Measurements from ENCODE around the gene CHRNG.

Gene CHRNG

DNA sequence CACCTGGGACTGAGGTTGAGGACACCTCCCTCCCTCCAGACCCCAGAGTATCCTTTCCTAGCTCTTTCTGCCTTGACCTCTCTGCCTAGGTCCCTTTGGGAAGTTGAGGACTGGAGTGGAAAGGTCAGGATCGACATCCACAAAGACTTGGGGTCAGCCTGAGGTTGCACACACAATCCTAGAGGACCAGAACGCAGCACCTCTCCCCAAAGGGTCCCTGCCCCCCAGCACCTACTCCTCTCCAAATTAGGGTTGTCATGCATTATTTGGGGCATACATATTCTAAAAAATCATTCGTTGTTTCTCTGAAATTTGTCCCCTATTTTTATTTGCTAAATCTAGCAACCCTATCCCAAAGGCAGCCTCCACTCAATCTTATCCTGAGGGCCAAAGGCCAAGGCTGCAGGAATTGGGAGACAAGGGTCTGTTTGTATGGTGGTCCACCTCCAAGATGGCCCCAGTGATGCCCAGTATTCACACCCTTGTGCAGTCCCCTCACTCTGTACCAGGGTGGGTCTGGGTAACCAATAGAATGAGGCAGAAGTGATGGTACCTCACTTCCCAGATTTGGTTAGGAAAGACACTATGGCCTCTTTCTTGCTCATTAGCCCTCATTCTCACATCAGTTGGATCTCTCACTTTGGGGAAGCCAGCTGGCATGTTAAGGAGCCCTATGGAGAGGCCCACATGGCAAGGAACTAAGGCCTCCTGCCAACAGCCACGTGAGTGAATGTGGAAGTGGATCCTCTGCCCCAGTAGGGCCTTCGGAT is 3.5 kb upstream of the CHRNG start:
- peaks cover 6% of the 10 kb centered on the region for H3K27me3 ChIP-seq (ENCODE audit: control insufficient read depth, insufficient read depth, low read length)
- H3K36me3 ChIP-seq (ENCODE audit: control insufficient read depth, insufficient read depth, low read length) = no peaks in the 10 kb centered on the region
- H3K4me1 ChIP-seq (ENCODE audit: control insufficient read depth, insufficient read depth, low read length) = no peaks in the 10 kb centered on the region
- no peak overlapping the region for H3K9ac ChIP-seq (ENCODE audit: low read length)
- H3K4me3 ChIP-seq (ENCODE audit: low read length) = no peak overlapping the region
- no peak overlapping the region for H3K27ac ChIP-seq (ENCODE audit: low read depth, low read length)

DNA sequence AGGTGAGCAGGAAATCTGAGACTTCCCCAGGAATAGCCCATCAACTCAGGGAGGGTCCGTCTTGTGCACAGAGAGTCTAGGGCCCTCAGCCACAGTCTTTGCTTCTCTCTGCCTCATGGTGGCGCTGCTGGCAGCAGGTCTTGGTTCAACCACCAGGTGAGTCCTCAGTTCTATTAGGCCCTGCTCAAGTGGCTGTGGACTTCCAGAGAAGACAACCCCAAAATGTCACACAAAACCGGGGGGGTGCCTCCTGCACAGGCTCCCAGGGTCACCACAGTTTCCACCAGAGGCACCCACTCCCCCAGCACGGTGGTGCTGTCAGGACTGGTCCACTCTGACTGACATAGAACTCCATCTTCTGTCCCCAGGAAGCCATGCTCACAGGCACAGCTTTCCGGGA is 2.4 kb upstream of the CHRNG start:
- no peaks in the 10 kb centered on the region for H3K4me1 ChIP-seq (ENCODE audit: control insufficient read depth, insufficient read depth, low read length)
- H3K27me3 ChIP-seq (ENCODE audit: control insufficient read depth, insufficient read depth, low read length) = peaks cover 6% of the 10 kb centered on the region
- no peaks in the 10 kb centered on the region for H3K36me3 ChIP-seq (ENCODE audit: control insufficient read depth, insufficient read depth, low read length)
- no peak overlapping the region for H3K9ac ChIP-seq (ENCODE audit: low read length)
- no peak overlapping the region for H3K4me3 ChIP-seq (ENCODE audit: low read length)
- H3K27ac ChIP-seq (ENCODE audit: low read depth, low read length) = no peak overlapping the region

DNA sequence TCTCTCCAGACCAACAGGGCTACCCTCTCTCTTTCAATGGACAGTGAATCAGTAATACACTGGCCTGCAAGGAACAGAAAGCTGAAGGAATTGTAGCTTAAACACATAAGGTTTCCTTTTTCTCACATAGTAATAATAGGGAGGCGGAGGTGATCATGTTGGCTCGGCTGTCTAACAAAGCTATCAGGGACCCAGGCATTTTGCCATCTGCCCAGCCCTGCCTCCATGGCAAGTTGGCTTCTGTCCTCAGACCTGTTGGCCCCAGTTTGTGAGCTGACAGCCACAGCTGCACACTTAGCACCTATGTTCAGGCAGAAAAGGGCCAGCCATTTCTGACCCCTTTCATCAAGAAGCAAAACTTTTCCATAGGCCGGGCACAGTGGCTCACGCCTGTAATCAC is 2.0 kb upstream of the CHRNG start:
- Histone ChIP-seq H3K27me3 (ENCODE audit: control insufficient read depth, insufficient read depth, low read length) (peaks cover 6% of the 10 kb centered on the region), H3K4me1 (ENCODE audit: control insufficient read depth, insufficient read depth, low read length) (no peaks in the 10 kb centered on the region), H3K27ac (ENCODE audit: low read depth, low read length) (no peak overlapping the region), H3K9ac (ENCODE audit: low read length) (no peak overlapping the region), H3K36me3 (ENCODE audit: control insufficient read depth, insufficient read depth, low read length) (no peaks in the 10 kb centered on the region), H3K4me3 (ENCODE audit: low read length) (no peak overlapping the region)

DNA sequence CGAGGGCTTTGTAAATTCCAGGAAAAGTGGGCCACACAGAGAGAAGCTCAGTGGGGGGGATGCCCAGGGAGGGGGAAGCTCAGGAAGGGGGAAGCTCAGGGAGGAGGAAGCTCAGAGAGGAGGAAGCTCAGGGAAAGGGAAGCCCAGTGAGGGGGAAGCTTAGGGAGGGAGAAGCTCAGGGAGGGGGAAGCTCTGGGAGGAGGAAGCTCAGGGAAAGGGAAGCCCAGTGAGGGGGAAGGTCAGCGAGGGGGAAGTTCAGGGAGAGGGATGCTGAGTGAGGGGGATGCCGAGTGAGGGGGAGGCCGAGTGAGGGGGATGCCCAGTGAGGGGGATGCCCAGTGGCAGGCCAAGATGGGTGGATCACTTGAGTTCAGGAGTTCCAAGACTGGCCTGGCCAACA is 821 bp upstream of the CHRNG start:
- H3K9ac ChIP-seq (ENCODE audit: low read length) = no peak overlapping the region
- no peaks in the 10 kb centered on the region for H3K36me3 ChIP-seq (ENCODE audit: control insufficient read depth, insufficient read depth, low read length)
- peaks cover 6% of the 10 kb centered on the region for H3K27me3 ChIP-seq (ENCODE audit: control insufficient read depth, insufficient read depth, low read length)
- no peak overlapping the region for H3K4me3 ChIP-seq (ENCODE audit: low read length)
- no peaks in the 10 kb centered on the region for H3K4me1 ChIP-seq (ENCODE audit: control insufficient read depth, insufficient read depth, low read length)
- no peak overlapping the region for H3K27ac ChIP-seq (ENCODE audit: low read depth, low read length)

DNA sequence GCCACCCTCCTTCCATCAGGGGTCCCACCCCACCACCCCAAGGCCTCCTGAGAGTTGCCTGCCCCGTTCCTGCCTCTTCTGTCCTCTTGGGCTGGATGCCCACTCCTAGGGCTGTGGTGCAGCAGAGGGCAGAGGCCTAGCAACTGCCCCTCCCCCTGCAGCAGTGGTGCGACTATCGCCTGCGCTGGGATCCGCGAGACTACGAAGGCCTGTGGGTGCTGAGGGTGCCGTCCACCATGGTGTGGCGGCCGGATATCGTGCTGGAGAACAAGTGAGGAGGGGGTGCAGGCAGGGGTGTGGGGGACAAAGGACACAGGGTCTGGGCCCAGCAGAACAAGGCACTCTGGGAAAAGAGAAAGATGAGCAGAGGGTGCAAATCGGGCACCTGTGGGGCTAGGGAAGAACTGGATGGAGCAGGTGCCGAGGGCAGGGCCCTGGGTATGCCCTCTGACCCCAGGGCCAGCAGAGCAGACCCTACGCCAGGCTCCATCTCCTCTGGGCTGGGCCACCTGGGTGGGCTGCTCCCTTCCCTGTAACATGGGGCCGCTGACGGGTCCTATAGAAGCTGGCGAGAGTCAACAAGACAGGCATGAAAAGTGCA is 1.0 kb downstream of the CHRNG start:
- peaks cover 6% of the 10 kb centered on the region for H3K27me3 ChIP-seq (ENCODE audit: control insufficient read depth, insufficient read depth, low read length)
- no peak overlapping the region for H3K9ac ChIP-seq (ENCODE audit: low read length)

DNA sequence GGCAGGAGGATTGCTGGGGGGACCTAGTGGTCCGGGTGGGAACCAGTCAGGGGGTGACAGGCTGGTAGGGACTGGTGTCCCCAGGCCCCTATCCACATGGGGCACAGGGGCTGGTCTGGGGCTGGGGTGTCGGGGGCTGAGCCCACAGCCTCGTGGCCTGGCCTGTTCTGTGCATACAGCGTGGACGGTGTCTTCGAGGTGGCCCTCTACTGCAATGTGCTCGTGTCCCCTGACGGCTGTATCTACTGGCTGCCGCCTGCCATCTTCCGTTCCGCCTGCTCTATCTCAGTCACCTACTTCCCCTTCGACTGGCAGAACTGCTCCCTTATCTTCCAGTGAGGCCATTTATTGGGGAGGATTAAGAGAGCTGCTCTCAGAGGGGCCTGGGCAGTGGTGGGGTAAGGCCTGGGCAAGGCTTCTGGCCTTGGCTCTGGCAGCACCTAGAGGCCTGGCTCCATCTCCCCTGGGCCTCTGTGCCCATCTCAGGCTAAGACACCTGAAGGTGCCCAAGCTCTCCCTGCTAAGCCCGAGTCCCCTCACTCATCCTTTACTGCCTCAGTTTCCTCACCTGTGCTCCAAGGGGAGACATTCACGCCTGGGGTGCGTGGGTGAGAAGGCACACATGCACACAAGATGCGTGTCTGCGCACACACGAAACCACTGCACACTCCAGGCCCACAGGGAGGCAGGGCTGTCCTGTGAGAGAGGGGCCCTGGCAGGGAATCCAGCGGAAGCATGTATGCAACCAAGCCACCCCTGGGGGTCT is 1.9 kb downstream of the CHRNG start:
- H3K27ac ChIP-seq (ENCODE audit: low read depth, low read length) = no peak overlapping the region
- no peak overlapping the region for H3K4me3 ChIP-seq (ENCODE audit: low read length)
- peaks cover 6% of the 10 kb centered on the region for H3K27me3 ChIP-seq (ENCODE audit: control insufficient read depth, insufficient read depth, low read length)

More for the DNA sequence above, 1.0 kb downstream of the CHRNG start:
- Histone ChIP-seq H3K27ac (ENCODE audit: low read depth, low read length) (no peak overlapping the region), H3K4me3 (ENCODE audit: low read length) (no peak overlapping the region), H3K36me3 (ENCODE audit: control insufficient read depth, insufficient read depth, low read length) (no peaks in the 10 kb centered on the region), H3K4me1 (ENCODE audit: control insufficient read depth, insufficient read depth, low read length) (no peaks in the 10 kb centered on the region)

DNA sequence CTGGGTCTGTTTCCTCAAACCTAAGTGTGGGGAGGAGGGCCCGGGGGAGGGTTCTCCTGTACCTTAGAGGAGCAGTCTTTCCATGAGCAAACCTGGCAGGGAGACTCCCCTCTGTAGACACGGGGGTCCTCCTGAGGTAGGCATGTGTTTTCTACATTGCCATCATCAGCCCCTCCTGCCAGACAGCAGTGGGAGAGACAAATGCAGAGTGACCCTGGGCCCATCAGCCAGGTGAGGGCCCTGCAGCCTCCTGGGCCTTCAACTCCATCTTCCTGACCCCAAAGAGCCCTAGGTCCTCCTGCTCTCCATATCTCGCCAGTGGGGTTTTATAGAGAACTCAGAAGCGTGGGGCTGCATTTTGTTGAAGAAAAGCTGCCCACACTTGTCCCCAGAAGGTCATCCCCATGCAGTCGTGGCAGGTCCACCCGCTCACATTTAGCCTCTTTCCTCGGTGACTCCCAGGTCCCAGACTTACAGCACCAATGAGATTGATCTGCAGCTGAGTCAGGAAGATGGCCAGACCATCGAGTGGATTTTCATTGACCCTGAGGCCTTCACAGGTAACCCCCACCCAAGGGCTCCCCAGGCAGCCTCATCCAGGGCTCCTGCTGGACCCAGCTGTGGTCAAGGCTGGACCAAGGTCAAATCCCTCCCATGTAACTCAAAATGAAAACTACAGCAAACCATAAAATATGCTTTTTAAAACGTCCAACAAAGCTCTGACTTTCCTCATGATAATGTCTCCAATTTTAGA is 2.6 kb downstream of the CHRNG start:
- Histone ChIP-seq H3K36me3 (ENCODE audit: control insufficient read depth, insufficient read depth, low read length) (no peaks in the 10 kb centered on the region), H3K4me1 (ENCODE audit: control insufficient read depth, insufficient read depth, low read length) (no peaks in the 10 kb centered on the region), H3K27ac (ENCODE audit: low read depth, low read length) (no peak overlapping the region), H3K27me3 (ENCODE audit: control insufficient read depth, insufficient read depth, low read length) (peaks cover 6% of the 10 kb centered on the region), H3K9ac (ENCODE audit: low read length) (no peak overlapping the region), H3K4me3 (ENCODE audit: low read length) (no peak overlapping the region)

More for the DNA sequence above, 1.9 kb downstream of the CHRNG start:
- Histone ChIP-seq H3K4me1 (ENCODE audit: control insufficient read depth, insufficient read depth, low read length) (no peaks in the 10 kb centered on the region), H3K9ac (ENCODE audit: low read length) (no peak overlapping the region), H3K36me3 (ENCODE audit: control insufficient read depth, insufficient read depth, low read length) (no peaks in the 10 kb centered on the region)

DNA sequence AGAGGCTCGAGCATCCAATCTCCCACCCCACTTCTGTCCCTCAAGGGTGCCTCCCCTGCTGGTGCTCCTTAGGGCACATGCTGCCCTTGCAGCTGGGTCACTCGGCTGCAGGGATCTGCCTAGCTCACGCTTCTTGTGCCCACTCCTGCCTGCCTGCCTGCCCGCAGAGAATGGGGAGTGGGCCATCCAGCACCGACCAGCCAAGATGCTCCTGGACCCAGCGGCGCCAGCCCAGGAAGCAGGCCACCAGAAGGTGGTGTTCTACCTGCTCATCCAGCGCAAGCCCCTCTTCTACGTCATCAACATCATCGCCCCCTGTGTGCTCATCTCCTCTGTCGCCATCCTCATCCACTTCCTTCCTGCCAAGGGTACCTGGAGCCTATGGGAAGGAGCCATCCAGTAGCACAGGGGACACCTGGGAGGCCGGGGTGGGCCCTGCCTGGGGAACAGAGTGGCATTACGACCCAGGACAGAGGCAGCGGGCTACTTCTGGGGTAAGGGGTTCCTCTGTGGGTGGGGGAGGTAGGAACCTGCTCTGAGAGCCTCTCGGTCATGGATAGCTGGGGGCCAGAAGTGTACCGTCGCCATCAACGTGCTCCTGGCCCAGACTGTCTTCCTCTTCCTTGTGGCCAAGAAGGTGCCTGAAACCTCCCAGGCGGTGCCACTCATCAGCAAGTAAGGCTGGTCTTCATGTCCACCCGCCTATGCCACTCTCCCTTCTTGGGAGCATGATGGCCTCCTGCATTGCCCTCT is 3.4 kb downstream of the CHRNG start:
- H3K27ac ChIP-seq (ENCODE audit: low read depth, low read length) = no peak overlapping the region
- H3K4me1 ChIP-seq (ENCODE audit: control insufficient read depth, insufficient read depth, low read length) = no peaks in the 10 kb centered on the region
- no peak overlapping the region for H3K9ac ChIP-seq (ENCODE audit: low read length)
- no peaks in the 10 kb centered on the region for H3K36me3 ChIP-seq (ENCODE audit: control insufficient read depth, insufficient read depth, low read length)
- no peak overlapping the region for H3K4me3 ChIP-seq (ENCODE audit: low read length)
- peaks cover 6% of the 10 kb centered on the region for H3K27me3 ChIP-seq (ENCODE audit: control insufficient read depth, insufficient read depth, low read length)

DNA sequence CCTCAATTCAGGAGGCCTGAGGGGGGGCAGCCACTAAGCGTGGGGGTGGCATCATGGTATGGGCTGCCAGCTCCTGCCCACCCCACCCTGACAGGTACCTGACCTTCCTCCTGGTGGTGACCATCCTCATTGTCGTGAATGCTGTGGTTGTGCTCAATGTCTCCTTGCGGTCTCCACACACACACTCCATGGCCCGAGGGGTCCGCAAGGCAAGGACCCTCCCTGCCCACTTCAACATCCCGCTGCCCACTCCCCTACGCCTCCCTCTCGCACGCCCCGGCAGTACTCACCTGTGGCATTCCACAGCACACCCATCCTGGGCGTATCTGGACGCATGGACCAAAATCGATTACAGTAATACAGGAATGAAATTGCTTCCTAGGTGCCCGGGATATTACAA is 4.0 kb downstream of the CHRNG start:
- H3K9ac ChIP-seq (ENCODE audit: low read length) = no peak overlapping the region
- H3K4me3 ChIP-seq (ENCODE audit: low read length) = no peak overlapping the region
- peaks cover 6% of the 10 kb centered on the region for H3K27me3 ChIP-seq (ENCODE audit: control insufficient read depth, insufficient read depth, low read length)
- no peaks in the 10 kb centered on the region for H3K4me1 ChIP-seq (ENCODE audit: control insufficient read depth, insufficient read depth, low read length)
- no peaks in the 10 kb centered on the region for H3K36me3 ChIP-seq (ENCODE audit: control insufficient read depth, insufficient read depth, low read length)
- H3K27ac ChIP-seq (ENCODE audit: low read depth, low read length) = no peak overlapping the region

DNA sequence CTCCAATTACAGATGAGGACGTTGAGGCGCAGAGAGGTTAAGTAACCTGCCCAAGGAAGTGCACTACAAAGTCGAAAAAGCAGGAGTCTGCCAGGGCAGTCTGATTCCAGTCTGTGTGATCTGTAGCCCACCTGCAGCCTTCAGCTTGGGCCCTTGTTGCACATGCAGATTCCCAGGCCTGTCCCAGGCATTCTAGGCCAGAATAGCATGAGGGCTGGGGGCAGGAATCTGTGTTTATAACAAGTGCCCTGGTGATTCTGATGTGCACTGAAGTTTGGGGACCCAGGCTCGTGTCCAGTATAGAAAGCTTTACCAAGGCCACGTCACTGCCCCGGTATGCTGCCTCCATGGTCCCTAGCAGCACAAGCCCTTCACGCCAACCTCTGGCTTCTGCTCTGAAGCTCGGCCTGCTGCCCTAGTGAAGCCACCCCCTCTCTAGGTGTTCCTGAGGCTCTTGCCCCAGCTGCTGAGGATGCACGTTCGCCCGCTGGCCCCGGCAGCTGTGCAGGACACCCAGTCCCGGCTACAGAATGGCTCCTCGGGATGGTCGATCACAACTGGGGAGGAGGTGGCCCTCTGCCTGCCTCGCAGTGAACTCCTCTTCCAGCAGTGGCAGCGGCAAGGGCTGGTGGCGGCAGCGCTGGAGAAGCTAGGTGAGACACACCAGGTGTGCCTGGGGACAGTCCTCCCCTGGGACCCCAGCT is 4.6 kb downstream of the CHRNG start:
- H3K27me3 ChIP-seq (ENCODE audit: control insufficient read depth, insufficient read depth, low read length) = peaks cover 6% of the 10 kb centered on the region
- H3K4me1 ChIP-seq (ENCODE audit: control insufficient read depth, insufficient read depth, low read length) = no peaks in the 10 kb centered on the region

DNA sequence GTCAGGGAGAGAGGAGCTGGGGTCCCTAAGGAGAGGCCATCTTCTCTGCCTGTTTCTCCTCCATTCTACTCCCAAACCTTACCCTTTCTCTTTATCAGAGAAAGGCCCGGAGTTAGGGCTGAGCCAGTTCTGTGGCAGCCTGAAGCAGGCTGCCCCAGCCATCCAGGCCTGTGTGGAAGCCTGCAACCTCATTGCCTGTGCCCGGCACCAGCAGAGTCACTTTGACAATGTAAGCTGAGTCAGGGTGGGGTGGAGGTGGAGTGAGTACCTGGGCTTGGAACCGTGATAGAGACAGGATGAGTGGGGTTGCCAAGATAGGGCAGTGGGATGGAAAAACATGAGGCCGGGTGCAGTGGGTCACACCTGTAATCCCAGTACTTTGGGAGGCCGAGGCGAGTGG is 5.2 kb downstream of the CHRNG start:
- Histone ChIP-seq H3K4me3 (ENCODE audit: low read length) (no peak overlapping the region), H3K4me1 (ENCODE audit: control insufficient read depth, insufficient read depth, low read length) (no peaks in the 10 kb centered on the region), H3K27me3 (ENCODE audit: control insufficient read depth, insufficient read depth, low read length) (peaks cover under 1% of the 10 kb centered on the region), H3K27ac (ENCODE audit: low read depth, low read length) (no peak overlapping the region), H3K9ac (ENCODE audit: low read length) (no peak overlapping the region), H3K36me3 (ENCODE audit: control insufficient read depth, insufficient read depth, low read length) (no peaks in the 10 kb centered on the region)

More for the DNA sequence above, 4.6 kb downstream of the CHRNG start:
- no peaks in the 10 kb centered on the region for H3K36me3 ChIP-seq (ENCODE audit: control insufficient read depth, insufficient read depth, low read length)
- no peak overlapping the region for H3K27ac ChIP-seq (ENCODE audit: low read depth, low read length)
- H3K9ac ChIP-seq (ENCODE audit: low read length) = no peak overlapping the region
- no peak overlapping the region for H3K4me3 ChIP-seq (ENCODE audit: low read length)

Measured in rectal smooth muscle tissue (tissue), 1 donor.